ENCODE results near the gene SMC3. TPM values are rescaled to one million over a fixed set of nuclear protein-coding genes. Genes with fewer than 3 reads are reported as not detected.

Gene SMC3
- total RNA-seq, 1 experiment from 2014 or later = 42.3 TPM

- Histone ChIP-seq H3K9me3 (ENCODE audit: low read length) (no peaks in the 10 kb centered on the region), H3K27me3 (ENCODE audit: low read length) (no peaks in the 10 kb centered on the region), H3K9ac (ENCODE audit: low read length) (peak overlapping the region; percentile 39), H3K9me2 (replicated peaks; ENCODE audit: insufficient read depth, low read length) (no peaks in the 10 kb centered on the region), H4K20me1 (ENCODE audit: insufficient read depth, low read depth, low read length) (no peaks in the 10 kb centered on the region), H3K4me2 (ENCODE audit: low read depth, low read length, poor library complexity, severe bottlenecking) (peak overlapping the region; percentile 33), H3K4me3 (ENCODE audit: low read length) (no peak overlapping the region), H3K27ac (ENCODE audit: low read length) (no peak overlapping the region), H3K79me2 (ENCODE audit: low read length) (no peaks in the 10 kb centered on the region), H2AFZ (ENCODE audit: low read length) (peak overlapping the region; percentile 52; the same call in 1 of the 2 replicates), H3K36me3 (ENCODE audit: insufficient read depth, low read length) (no peaks in the 10 kb centered on the region), H3K4me1 (ENCODE audit: low read length) (peaks cover 20% of the 10 kb centered on the region)
- peak; percentile 67 for DNase-seq
Measured at GRCh38 chr10:110535958-110536891, 31.3 kb upstream of the SMC3 start.

DNA sequence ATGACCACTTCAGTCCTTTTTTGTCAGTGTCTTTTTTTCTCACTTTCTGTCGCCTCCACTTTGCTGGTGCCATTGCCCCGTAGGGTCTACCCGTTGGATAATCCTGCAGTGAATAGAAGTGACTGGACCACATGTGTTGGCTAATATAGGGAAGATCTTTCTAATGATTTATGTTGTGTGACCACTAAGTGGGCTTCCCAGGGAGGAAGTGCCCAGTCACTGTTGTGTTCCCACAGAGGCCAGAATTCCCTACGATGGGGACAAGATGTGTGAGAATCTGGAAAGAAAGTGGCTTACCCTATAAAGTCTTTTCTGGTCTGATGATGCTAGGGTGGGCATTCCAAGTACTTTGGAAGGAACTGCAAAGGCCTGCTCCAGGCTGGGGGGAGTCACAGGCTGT is 28.4 kb upstream of the SMC3 start:
- no peaks in the 10 kb centered on the region for H3K9me2 ChIP-seq (replicated peaks; ENCODE audit: insufficient read depth, low read length)
- no peaks in the 10 kb centered on the region for H3K36me3 ChIP-seq (ENCODE audit: insufficient read depth, low read length)
- no peak overlapping the region for H2AFZ ChIP-seq (ENCODE audit: low read length)
- H4K20me1 ChIP-seq (ENCODE audit: insufficient read depth, low read depth, low read length) = no peaks in the 10 kb centered on the region
- H3K4me2 ChIP-seq (ENCODE audit: low read depth, low read length, poor library complexity, severe bottlenecking) = no peak overlapping the region
- H3K79me2 ChIP-seq (ENCODE audit: low read length) = no peaks in the 10 kb centered on the region
- no peak for DNase-seq
- H3K27ac ChIP-seq (ENCODE audit: low read length) = no peak overlapping the region
- H3K4me3 ChIP-seq (ENCODE audit: low read length) = no peak overlapping the region
- peaks cover 16% of the 10 kb centered on the region for H3K4me1 ChIP-seq (ENCODE audit: low read length)
- H3K9me3 ChIP-seq (ENCODE audit: low read length) = no peaks in the 10 kb centered on the region
- H3K27me3 ChIP-seq (ENCODE audit: low read length) = no peaks in the 10 kb centered on the region
- H3K9ac ChIP-seq (ENCODE audit: low read length) = no peak overlapping the region

- no peaks in the 10 kb centered on the region for H3K9me2 ChIP-seq (replicated peaks; ENCODE audit: insufficient read depth, low read length)
- no peak overlapping the region for H2AFZ ChIP-seq (ENCODE audit: low read length)
- H3K4me2 ChIP-seq (ENCODE audit: low read depth, low read length, poor library complexity, severe bottlenecking) = no peak overlapping the region
- H3K27me3 ChIP-seq (ENCODE audit: low read length) = no peaks in the 10 kb centered on the region
- H3K27ac ChIP-seq (ENCODE audit: low read length) = no peak overlapping the region
- no peaks in the 10 kb centered on the region for H3K79me2 ChIP-seq (ENCODE audit: low read length)
- no peaks in the 10 kb centered on the region for H3K36me3 ChIP-seq (ENCODE audit: insufficient read depth, low read length)
- no peak overlapping the region for H3K9ac ChIP-seq (ENCODE audit: low read length)
- no peaks in the 10 kb centered on the region for H4K20me1 ChIP-seq (ENCODE audit: insufficient read depth, low read depth, low read length)
- DNase-seq = no peak
- no peak overlapping the region for H3K4me3 ChIP-seq (ENCODE audit: low read length)
- H3K9me3 ChIP-seq (ENCODE audit: low read length) = no peaks in the 10 kb centered on the region
- H3K4me1 ChIP-seq (ENCODE audit: low read length) = peaks cover 11% of the 10 kb centered on the region
Measured at GRCh38 chr10:110540031-110540430, 27.5 kb upstream of the SMC3 start.

DNA sequence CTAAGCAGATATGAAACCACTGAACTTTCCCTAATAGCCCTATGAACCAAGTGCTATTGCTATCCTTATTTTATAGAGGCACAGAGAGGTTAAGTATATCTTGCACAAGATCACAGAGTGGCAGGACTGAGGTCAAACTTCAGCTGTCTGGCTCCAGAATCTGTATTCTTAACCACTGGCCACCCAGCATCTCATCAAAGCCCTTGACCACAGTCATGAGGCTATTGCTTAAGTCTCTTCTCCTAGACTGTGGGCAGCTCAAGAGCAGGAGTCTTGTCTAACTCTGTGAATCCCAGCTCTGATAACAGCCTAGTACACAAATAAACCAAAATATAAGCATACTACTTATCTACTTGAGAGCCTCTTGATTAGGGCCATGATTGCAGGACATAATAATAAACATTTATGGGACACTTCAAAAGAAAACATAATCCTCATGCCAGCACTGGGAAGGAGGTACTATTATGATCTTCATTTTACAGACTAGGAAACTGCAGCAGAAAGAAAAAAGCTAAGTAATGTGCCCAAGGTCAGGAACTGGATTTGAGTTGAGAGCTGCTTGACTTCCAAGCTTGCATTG is 22.4 kb upstream of the SMC3 start:
- Histone ChIP-seq H3K79me2 (ENCODE audit: low read length) (no peaks in the 10 kb centered on the region), H3K9me2 (replicated peaks; ENCODE audit: insufficient read depth, low read length) (no peaks in the 10 kb centered on the region), H3K4me3 (ENCODE audit: low read length) (no peak overlapping the region), H3K27ac (ENCODE audit: low read length) (no peak overlapping the region), H2AFZ (ENCODE audit: low read length) (no peak overlapping the region), H3K9ac (ENCODE audit: low read length) (no peak overlapping the region), H3K4me1 (ENCODE audit: low read length) (peaks cover 9% of the 10 kb centered on the region), H3K9me3 (ENCODE audit: low read length) (no peaks in the 10 kb centered on the region), H3K27me3 (ENCODE audit: low read length) (no peaks in the 10 kb centered on the region), H3K36me3 (ENCODE audit: insufficient read depth, low read length) (no peaks in the 10 kb centered on the region), H4K20me1 (ENCODE audit: insufficient read depth, low read depth, low read length) (no peaks in the 10 kb centered on the region), H3K4me2 (ENCODE audit: low read depth, low read length, poor library complexity, severe bottlenecking) (no peak overlapping the region)
- DNase-seq = no peak

DNA sequence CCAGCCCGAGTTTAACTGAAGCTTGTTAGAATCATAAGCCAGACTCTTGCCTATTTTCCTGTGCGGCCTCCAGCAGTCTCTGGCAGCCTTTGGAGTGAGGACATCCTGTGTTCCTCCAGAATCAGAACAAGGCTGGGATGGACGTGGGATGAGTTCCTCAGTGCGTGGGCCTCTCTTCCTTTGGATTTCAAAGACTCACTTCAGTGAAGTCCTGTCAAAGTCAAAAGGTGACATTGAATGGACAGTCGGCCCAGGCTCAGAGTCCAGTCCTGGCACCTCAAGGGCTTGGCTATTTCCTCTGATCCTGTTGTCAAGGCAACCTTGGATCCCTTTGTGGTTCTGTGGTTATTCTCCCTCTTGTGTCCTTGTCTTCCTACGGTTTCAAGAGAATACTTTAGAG is 21.4 kb upstream of the SMC3 start:
- H3K9me3 ChIP-seq (ENCODE audit: low read length) = no peaks in the 10 kb centered on the region
- no peaks in the 10 kb centered on the region for H3K27me3 ChIP-seq (ENCODE audit: low read length)

DNA sequence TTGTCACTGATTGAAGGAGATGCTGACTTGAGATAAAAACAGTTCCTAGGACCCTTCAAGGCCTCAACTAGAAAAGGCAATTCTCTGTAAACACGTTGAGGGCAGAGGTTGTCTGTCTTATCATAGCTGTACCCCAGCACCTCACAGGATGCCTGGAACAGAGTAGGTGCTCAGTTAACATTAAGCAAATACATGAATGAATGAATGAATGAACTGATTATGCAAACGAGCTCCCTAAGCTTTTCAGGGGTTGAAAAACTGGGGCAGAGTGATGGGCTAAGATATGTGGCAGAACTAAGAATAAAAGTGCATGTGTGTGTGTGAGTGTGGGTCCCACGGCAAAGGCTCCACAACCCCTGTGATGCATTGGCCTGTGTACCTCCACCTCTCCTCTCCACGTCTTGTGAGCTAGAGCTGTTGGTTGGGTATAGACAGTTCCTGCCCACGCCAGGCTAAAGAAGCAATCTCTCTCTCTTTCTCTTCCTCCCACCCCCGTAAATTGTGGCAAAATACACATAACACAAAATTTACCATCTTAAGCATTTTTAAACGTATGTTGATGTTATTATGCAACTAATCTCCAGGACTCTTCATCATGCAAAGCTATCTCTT is 20.9 kb upstream of the SMC3 start:
- H3K4me1 ChIP-seq (ENCODE audit: low read length) = peaks cover 9% of the 10 kb centered on the region
- no peaks in the 10 kb centered on the region for H3K9me2 ChIP-seq (replicated peaks; ENCODE audit: insufficient read depth, low read length)
- H3K36me3 ChIP-seq (ENCODE audit: insufficient read depth, low read length) = no peaks in the 10 kb centered on the region
- no peak overlapping the region for H3K9ac ChIP-seq (ENCODE audit: low read length)
- no peak overlapping the region for H3K4me2 ChIP-seq (ENCODE audit: low read depth, low read length, poor library complexity, severe bottlenecking)
- H3K9me3 ChIP-seq (ENCODE audit: low read length) = no peaks in the 10 kb centered on the region
- H4K20me1 ChIP-seq (ENCODE audit: insufficient read depth, low read depth, low read length) = no peaks in the 10 kb centered on the region
- H3K4me3 ChIP-seq (ENCODE audit: low read length) = no peak overlapping the region
- H3K27ac ChIP-seq (ENCODE audit: low read length) = no peak overlapping the region
- no peaks in the 10 kb centered on the region for H3K79me2 ChIP-seq (ENCODE audit: low read length)
- DNase-seq = no peak
- no peak overlapping the region for H2AFZ ChIP-seq (ENCODE audit: low read length)
- no peaks in the 10 kb centered on the region for H3K27me3 ChIP-seq (ENCODE audit: low read length)

More for the DNA sequence above, 21.4 kb upstream of the SMC3 start:
- H3K4me2 ChIP-seq (ENCODE audit: low read depth, low read length, poor library complexity, severe bottlenecking) = no peak overlapping the region
- H3K27ac ChIP-seq (ENCODE audit: low read length) = no peak overlapping the region
- peaks cover 9% of the 10 kb centered on the region for H3K4me1 ChIP-seq (ENCODE audit: low read length)
- H2AFZ ChIP-seq (ENCODE audit: low read length) = no peak overlapping the region
- H3K79me2 ChIP-seq (ENCODE audit: low read length) = no peaks in the 10 kb centered on the region
- no peaks in the 10 kb centered on the region for H3K36me3 ChIP-seq (ENCODE audit: insufficient read depth, low read length)
- no peaks in the 10 kb centered on the region for H4K20me1 ChIP-seq (ENCODE audit: insufficient read depth, low read depth, low read length)
- no peaks in the 10 kb centered on the region for H3K9me2 ChIP-seq (replicated peaks; ENCODE audit: insufficient read depth, low read length)
- no peak for DNase-seq
- H3K4me3 ChIP-seq (ENCODE audit: low read length) = no peak overlapping the region
- no peak overlapping the region for H3K9ac ChIP-seq (ENCODE audit: low read length)

- Histone ChIP-seq H4K20me1 (ENCODE audit: insufficient read depth, low read depth, low read length) (no peaks in the 10 kb centered on the region), H3K27me3 (ENCODE audit: low read length) (no peaks in the 10 kb centered on the region), H3K4me1 (ENCODE audit: low read length) (peaks cover 9% of the 10 kb centered on the region), H3K4me3 (ENCODE audit: low read length) (no peak overlapping the region), H3K79me2 (ENCODE audit: low read length) (no peaks in the 10 kb centered on the region), H3K9ac (ENCODE audit: low read length) (no peak overlapping the region), H3K36me3 (ENCODE audit: insufficient read depth, low read length) (no peaks in the 10 kb centered on the region), H3K9me2 (replicated peaks; ENCODE audit: insufficient read depth, low read length) (no peaks in the 10 kb centered on the region), H2AFZ (ENCODE audit: low read length) (no peak overlapping the region), H3K9me3 (ENCODE audit: low read length) (no peaks in the 10 kb centered on the region), H3K4me2 (ENCODE audit: low read depth, low read length, poor library complexity, severe bottlenecking) (no peak overlapping the region), H3K27ac (ENCODE audit: low read length) (no peak overlapping the region)
- peak; percentile 88 for DNase-seq
Measured at GRCh38 chr10:110547139-110547761, 20.2 kb upstream of the SMC3 start.

DNA sequence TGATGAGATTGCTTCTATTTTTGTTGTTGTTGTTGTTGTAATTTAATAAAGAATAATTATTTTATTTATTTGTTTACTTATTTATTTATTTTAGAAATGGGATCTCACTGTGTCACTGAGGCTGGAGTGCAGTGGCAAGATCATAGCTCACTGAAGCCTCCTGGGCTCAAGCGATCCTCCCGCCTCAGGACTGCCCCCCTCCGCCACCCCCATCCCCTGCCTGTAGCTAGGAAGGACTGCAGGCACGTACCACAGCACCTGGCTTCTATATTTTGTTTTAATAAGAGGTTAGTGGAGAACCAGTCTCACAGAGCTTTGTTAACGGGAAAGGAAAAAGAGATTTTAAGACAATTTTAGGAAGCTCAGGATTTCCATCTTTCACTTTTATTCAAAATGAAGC is 19.5 kb upstream of the SMC3 start:
- peaks cover 9% of the 10 kb centered on the region for H3K4me1 ChIP-seq (ENCODE audit: low read length)
- no peak overlapping the region for H3K4me2 ChIP-seq (ENCODE audit: low read depth, low read length, poor library complexity, severe bottlenecking)
- H3K27ac ChIP-seq (ENCODE audit: low read length) = no peak overlapping the region
- H3K27me3 ChIP-seq (ENCODE audit: low read length) = no peaks in the 10 kb centered on the region
- H3K79me2 ChIP-seq (ENCODE audit: low read length) = no peaks in the 10 kb centered on the region
- DNase-seq = no peak
- no peak overlapping the region for H3K9ac ChIP-seq (ENCODE audit: low read length)
- no peaks in the 10 kb centered on the region for H3K9me2 ChIP-seq (replicated peaks; ENCODE audit: insufficient read depth, low read length)
- no peak overlapping the region for H2AFZ ChIP-seq (ENCODE audit: low read length)
- no peaks in the 10 kb centered on the region for H3K36me3 ChIP-seq (ENCODE audit: insufficient read depth, low read length)
- no peaks in the 10 kb centered on the region for H3K9me3 ChIP-seq (ENCODE audit: low read length)
- no peaks in the 10 kb centered on the region for H4K20me1 ChIP-seq (ENCODE audit: insufficient read depth, low read depth, low read length)
- H3K4me3 ChIP-seq (ENCODE audit: low read length) = no peak overlapping the region
